Urinary bladder (tissue), 4 donors: ENCODE measurements around the gene SH3RF3. TPM values are rescaled to one million over a fixed set of nuclear protein-coding genes. Genes with fewer than 3 reads are reported as not detected.

Experiments used
- DNase-seq: peaks from one replicate; pipeline ENCODE4 v3.0.0-alpha.2; 2015; ENCODE audit errors: extremely low spot score
- H3K27ac ChIP-seq: one replicate; pipeline ENCODE4 v1.5.1; 2013; ENCODE audit warnings: low read depth, mild to moderate bottlenecking, moderate library complexity
- H3K36me3 ChIP-seq: one replicate; pipeline ENCODE4 v1.6.1; 2013; ENCODE audit warnings: mild to moderate bottlenecking, moderate library complexity; ENCODE audit not compliant: insufficient read depth
- H3K4me1 ChIP-seq: one replicate; pipeline ENCODE4 v1.6.1; 2013; ENCODE audit warnings: mild to moderate bottlenecking, moderate library complexity; ENCODE audit not compliant: insufficient read depth
- H3K4me3 ChIP-seq: one replicate; pipeline ENCODE4 v1.5.1; 2013; ENCODE audit warnings: low read depth, low read length
- WGBS: extraction: QIAGEN DNeasy Blood & Tissue Kit; methylation state at CpG from one replicate; pipeline ENCODE4 v1.1.7; 2013; 5-methylcytosine and 5-hydroxymethylcytosine counted together
- polyA plus RNA-seq: library from polyadenylated mRNA; stranded (reverse); fragments of 200-250 nt; gene quantifications from one replicate; pipeline ENCODE4 v1.2.3, GENCODE V29; 2013
- total RNA-seq: library from RNA; depleted of rRNA; stranded (reverse); fragments of >200 nt; gene quantifications from one replicate; pipeline ENCODE4 v1.2.3, GENCODE V29; 2014
- donor health status: healthy with polysubstance abuse.
- donor health status: healthy.

The SH3RF3 gene
- total and polyA plus RNA-seq, 2 donors, result 3.6 to 12.6 TPM

- Histone ChIP-seq H3K27ac (no peak overlapping the region), H3K4me3 (no peak overlapping the region), H3K36me3 (no peaks in the 10 kb centered on the region), H3K4me1 (no peaks in the 10 kb centered on the region)
- 97% methylated on average over 9 of the region's 9 CpGs for WGBS
- no peak for DNase-seq
Measured at GRCh38 chr2:109489296-109489695, 360.3 kb downstream of the SH3RF3 start.

GRCh38 chr2:109493176-109493935 is 364.4 kb downstream of the SH3RF3 start:
- no peak overlapping the region for H3K4me3 ChIP-seq
- no peaks in the 10 kb centered on the region for H3K36me3 ChIP-seq
- H3K27ac ChIP-seq, result no peak overlapping the region
- DNase-seq, result no peak
- H3K4me1 ChIP-seq, result no peaks in the 10 kb centered on the region
- 97% methylated on average over 4 of the region's 4 CpGs for WGBS

GRCh38 chr2:109494351-109494750 is 365.3 kb downstream of the SH3RF3 start:
- WGBS, result 91% methylated on average over 3 of the region's 3 CpGs
- no peak for DNase-seq
- Histone ChIP-seq H3K36me3 (no peaks in the 10 kb centered on the region), H3K4me3 (no peak overlapping the region), H3K27ac (no peak overlapping the region), H3K4me1 (no peaks in the 10 kb centered on the region)

GRCh38 chr2:109497463-109497862 is 368.5 kb downstream of the SH3RF3 start:
- Histone ChIP-seq H3K4me1 (no peaks in the 10 kb centered on the region), H3K27ac (no peak overlapping the region), H3K36me3 (peaks cover 2% of the 10 kb centered on the region), H3K4me3 (no peak overlapping the region)
- DNase-seq, result no peak
- 42% methylated on average over 8 of the region's 8 CpGs for WGBS

- no peak for DNase-seq
- Histone ChIP-seq H3K36me3 (peaks cover 2% of the 10 kb centered on the region), H3K4me3 (no peak overlapping the region), H3K4me1 (no peaks in the 10 kb centered on the region), H3K27ac (no peak overlapping the region)
- WGBS, result 59% methylated on average over 19 of the region's 19 CpGs
Measured at GRCh38 chr2:109497911-109498870, 369.2 kb downstream of the SH3RF3 start.

GRCh38 chr2:109498906-109499305 is 369.9 kb downstream of the SH3RF3 start:
- H3K4me3 ChIP-seq, result no peak overlapping the region
- H3K27ac ChIP-seq, result no peak overlapping the region
- H3K36me3 ChIP-seq, result peaks cover 2% of the 10 kb centered on the region
- 85% methylated on average over 15 of the region's 15 CpGs for WGBS
- no peaks in the 10 kb centered on the region for H3K4me1 ChIP-seq
- no peak for DNase-seq

- peak; percentile 57 for DNase-seq
- Histone ChIP-seq H3K4me1 (no peaks in the 10 kb centered on the region), H3K27ac (no peak overlapping the region), H3K36me3 (peaks cover 2% of the 10 kb centered on the region), H3K4me3 (no peak overlapping the region)
- WGBS, result 71% methylated on average over 5 of the region's 5 CpGs
Measured at GRCh38 chr2:109499566-109499965, 370.6 kb downstream of the SH3RF3 start.

- no peaks in the 10 kb centered on the region for H3K4me1 ChIP-seq
- no peak overlapping the region for H3K4me3 ChIP-seq
- H3K27ac ChIP-seq, result no peak overlapping the region
- H3K36me3 ChIP-seq, result peaks cover 2% of the 10 kb centered on the region
- 95% methylated on average over 8 of the region's 8 CpGs for WGBS
- DNase-seq, result no peak
Measured at GRCh38 chr2:109500910-109501309, 371.9 kb downstream of the SH3RF3 start.

- DNase-seq, result no peak
- no peak overlapping the region for H3K4me3 ChIP-seq
- no peak overlapping the region for H3K27ac ChIP-seq
- H3K4me1 ChIP-seq, result no peaks in the 10 kb centered on the region
- WGBS, result 95% methylated on average over 21 of the region's 21 CpGs
- peaks cover 2% of the 10 kb centered on the region for H3K36me3 ChIP-seq
Measured at GRCh38 chr2:109501461-109501860, 372.5 kb downstream of the SH3RF3 start.

GRCh38 chr2:109503191-109503590 is 374.2 kb downstream of the SH3RF3 start:
- Histone ChIP-seq H3K4me3 (no peak overlapping the region), H3K4me1 (no peaks in the 10 kb centered on the region)
- WGBS, result 75% methylated on average over 5 of the region's 5 CpGs

GRCh38 chr2:109507217-109507616 is 378.2 kb downstream of the SH3RF3 start:
- no peaks in the 10 kb centered on the region for H3K4me1 ChIP-seq
- no peak overlapping the region for H3K4me3 ChIP-seq
- H3K27ac ChIP-seq, result no peak overlapping the region
- H3K36me3 ChIP-seq, result no peaks in the 10 kb centered on the region
- WGBS, result 55% methylated on average over 7 of the region's 7 CpGs
- no peak for DNase-seq

More at GRCh38 chr2:109503191-109503590, 374.2 kb downstream of the SH3RF3 start:
- Histone ChIP-seq H3K27ac (no peak overlapping the region), H3K36me3 (peaks cover 2% of the 10 kb centered on the region)
- no peak for DNase-seq

GRCh38 chr2:109507828-109508227 is 378.8 kb downstream of the SH3RF3 start:
- no peak for DNase-seq
- WGBS, result 81% methylated on average over 6 of the region's 6 CpGs
- Histone ChIP-seq H3K4me1 (no peaks in the 10 kb centered on the region), H3K4me3 (no peak overlapping the region), H3K27ac (no peak overlapping the region), H3K36me3 (no peaks in the 10 kb centered on the region)

GRCh38 chr2:109508556-109508955 is 379.6 kb downstream of the SH3RF3 start:
- Histone ChIP-seq H3K4me1 (no peaks in the 10 kb centered on the region), H3K27ac (no peak overlapping the region), H3K4me3 (no peak overlapping the region), H3K36me3 (no peaks in the 10 kb centered on the region)
- WGBS, result 68% methylated on average over 8 of the region's 8 CpGs
- DNase-seq, result no peak
